Measurements from ENCODE around the gene ITGA7.

ITGA7 gene

GRCh38 chr12:55699471-55700055, 8.1 kb downstream of the ITGA7 start:
- no peak for DNase-seq (ENCODE audit: low read depth)

DNA sequence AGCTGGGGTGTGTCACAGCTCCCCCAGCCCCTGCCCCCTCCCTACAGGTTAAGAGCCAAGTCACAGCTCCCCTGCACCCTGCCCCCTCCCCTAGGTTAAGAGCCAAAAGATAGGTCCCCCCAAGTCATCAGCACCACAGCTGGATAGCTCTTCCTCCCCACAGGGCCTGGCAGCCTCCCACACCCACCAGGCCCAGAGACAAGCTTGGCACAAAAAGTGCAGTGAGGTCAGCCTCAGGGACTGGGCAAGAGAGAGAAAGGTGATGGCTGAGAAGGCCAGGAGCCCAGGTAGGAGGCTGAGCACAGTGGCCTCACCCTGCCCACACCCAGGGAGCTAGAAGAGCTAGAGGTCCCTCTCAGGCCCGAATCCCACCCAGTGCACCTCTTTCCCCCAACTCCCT, 8.7 kb downstream of the ITGA7 start:
- no peak for DNase-seq (ENCODE audit: low read depth)

DNA sequence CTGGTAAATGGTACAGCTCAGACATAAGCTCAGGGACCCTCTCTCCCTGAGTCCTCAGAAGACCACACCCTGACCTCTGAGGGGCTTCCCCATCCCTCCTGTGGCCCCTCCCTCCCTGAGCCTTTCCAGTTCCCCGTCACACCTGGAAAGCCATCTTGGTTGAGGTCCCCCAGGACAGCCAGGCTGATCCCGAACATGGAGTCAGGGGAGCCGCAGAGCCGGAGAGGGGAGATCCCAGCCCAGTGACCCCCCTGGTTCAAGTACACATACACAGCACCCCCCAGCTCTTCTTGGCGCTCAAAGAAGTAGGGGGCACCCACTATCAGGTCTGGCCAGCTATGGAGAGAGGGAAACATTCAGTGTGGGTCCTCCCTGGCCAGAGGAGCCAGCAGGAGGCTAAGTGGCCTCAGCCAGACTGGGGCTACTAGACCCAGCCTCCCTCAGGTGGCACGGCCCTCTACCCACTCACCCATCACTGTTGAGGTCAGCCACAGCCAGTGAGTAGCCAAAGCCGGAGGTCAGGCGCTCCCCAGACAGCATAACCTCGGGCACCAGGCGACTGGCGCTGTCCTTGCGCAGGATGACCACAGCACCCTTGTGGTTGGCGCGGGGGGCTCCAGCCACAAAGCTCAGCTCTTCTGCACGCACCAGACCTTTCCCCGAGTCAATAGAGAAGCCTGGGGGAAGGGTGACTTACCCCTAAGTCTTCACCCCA, 9.3 kb downstream of the ITGA7 start:
- no peak for DNase-seq (ENCODE audit: low read depth)

DNA sequence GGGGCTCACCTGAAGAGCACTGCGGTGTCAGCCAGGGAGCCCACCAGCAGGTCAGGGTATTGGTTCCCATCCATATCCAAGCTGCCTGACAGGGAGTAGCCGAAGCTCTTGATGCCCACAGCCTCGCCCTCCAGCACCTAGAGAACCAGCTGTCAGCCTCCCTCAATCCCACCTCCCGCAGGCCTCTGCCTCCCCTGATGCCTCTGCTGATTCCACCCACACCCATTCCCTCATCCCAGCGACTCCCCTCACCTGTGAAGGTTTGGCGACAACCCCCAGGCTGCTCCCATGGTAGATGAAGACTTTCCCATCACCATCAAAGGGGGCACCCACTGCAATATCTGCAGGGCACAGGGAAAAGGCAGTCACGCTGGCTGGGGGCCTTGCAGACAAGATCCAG, 10.0 kb downstream of the ITGA7 start:
- no peak for DNase-seq (ENCODE audit: low read depth)

DNA sequence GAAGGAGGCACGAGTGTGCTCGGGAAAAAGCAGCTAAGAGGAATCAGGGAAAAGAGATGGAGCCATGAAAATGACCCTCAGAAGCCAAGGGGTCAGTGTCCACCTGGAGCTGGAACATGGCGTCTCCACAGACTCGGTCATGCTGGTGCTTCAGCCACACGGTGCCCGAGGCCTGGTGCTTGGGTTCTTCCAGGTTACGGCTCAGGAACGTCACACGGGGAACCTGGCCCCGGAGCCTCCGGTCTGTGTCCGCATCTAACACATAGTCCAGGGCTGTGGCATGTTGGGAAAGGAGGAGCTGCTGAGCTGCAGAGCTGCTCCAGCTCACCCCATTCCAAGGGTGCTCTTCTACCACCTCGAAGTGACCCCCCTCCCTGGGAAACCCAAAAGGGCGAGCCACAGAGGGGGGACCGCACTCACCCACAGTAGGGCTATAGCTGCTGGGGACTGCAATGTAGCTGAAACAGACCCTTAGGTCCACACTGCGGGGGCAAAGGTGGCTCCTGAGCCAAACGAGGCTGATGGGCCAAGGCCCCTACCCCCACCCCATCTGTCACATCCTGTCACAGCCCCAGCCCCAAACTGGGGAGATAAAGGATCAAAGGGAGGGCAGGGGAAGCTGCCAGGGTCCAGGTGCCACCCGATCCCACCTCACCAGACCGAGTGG, 10.8 kb downstream of the ITGA7 start:
- DNase-seq (ENCODE audit: low read depth): no peak

GRCh38 chr12:55696141-55696540, 11.6 kb downstream of the ITGA7 start:
- no peak for DNase-seq (ENCODE audit: low read depth)

DNA sequence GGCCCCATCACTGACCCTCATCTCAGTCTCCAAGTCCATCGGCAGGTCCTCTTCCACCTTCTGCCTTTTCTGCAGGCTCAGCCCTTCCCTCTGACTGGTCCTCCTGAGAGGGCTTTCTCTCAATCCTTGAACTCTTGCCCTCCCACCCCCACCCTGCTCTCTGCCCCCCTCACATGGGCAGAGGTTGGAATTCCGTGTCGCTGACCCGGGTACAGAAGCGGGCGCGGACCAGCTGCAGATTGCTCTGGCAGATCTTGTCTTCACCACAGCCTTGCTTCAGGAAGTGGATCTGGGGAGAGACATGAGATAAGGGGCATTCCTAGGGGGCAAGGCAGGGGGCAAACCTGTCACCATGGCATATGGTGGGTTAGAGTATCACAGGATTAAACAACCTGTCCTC, 12.4 kb downstream of the ITGA7 start:
- no peak for DNase-seq (ENCODE audit: low read depth)

- DNase-seq (ENCODE audit: low read depth): no peak
Observed at GRCh38 chr12:55694651-55695050, 13.1 kb downstream of the ITGA7 start.

- DNase-seq (ENCODE audit: low read depth): no peak
Observed at GRCh38 chr12:55694188-55694515, 13.6 kb downstream of the ITGA7 start.

DNA sequence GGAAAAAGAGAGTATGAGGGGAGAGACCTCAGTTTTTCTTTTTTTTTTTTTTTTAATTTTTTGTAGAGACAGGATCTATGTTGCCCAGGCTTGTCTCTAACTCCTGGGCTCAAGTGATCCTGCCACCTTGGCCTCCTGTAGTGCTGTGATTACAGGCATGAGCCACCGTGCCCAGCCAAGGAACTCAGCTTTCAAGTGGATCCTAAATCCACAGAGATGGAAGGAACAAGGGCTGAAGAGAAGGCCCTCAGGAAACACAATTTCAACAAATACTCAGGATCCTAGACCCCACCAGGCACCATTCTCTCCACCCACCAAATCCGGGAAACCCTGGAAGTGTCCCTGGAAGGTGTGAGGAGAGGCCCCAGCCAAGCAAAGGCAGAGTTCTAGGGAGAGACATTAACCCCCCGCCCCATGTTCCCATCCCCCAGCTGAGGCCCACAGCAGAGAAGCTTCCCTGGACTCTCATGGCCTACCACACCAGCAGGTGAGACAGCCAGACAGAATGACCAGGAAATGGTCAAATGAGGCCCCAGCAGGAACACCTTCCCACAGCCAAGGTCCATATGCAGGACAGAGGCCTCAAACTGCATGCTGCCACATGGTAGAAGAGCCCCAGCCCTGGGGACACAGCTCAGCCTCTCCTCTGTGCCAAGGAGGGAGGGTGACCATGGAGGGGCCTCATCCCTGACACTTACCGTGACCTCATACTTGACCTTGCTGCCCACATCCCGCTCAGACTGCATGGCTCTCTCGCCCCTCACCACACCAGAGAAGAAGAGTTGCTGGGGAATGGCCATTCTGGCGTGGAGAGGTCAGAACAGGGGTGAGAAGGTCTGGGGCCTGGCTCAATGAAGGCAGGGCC, 14.1 kb downstream of the ITGA7 start:
- DNase-seq (ENCODE audit: low read depth): no peak

GRCh38 chr12:55692631-55693322, 14.9 kb downstream of the ITGA7 start:
- DNase-seq (ENCODE audit: low read depth): no peak

DNA sequence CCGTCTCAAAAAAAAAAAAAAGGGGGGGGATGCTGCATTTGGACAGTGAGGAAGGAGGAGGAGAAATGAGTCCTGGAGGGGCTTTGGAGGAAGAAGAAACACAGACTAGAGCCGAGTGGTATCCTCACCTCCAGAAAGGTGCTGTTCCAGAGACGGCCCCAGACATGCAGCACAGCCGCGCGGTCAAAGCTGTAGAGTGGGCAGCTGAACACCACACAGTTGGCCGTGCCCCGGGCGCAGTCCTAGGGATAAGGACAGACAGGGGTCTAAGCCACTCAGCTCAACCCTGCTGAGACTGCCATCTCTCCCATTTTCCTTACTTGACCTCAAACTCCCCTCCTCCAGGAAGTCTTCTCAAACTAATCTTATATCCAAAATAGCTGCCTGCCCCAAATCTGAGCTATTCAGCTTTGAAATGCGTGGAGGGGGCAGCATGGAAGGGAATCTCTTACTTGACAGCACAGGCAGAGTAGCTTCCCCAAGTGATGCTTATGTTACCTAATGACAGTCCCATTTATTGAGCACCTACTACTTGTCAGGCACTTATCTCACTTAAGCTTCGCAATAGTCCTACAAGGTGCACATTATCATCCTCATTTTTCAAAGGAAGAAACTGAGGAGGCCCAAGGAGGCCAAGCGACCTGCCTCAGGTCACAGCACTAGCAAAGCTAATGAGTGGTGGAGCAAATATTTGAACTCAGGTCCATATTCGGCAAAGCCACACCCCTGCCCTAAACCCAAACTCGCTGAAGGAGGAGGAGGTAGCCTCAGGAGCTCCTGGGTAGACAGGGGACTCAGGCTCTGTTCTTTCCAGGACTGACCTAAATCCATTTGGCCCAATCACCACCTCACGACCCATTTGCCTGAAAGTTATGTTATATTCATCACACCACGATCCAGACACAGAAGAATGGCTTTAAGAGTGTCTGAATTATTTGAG, 18.7 kb downstream of the ITGA7 start:
- DNase-seq (ENCODE audit: low read depth): no peak

DNA sequence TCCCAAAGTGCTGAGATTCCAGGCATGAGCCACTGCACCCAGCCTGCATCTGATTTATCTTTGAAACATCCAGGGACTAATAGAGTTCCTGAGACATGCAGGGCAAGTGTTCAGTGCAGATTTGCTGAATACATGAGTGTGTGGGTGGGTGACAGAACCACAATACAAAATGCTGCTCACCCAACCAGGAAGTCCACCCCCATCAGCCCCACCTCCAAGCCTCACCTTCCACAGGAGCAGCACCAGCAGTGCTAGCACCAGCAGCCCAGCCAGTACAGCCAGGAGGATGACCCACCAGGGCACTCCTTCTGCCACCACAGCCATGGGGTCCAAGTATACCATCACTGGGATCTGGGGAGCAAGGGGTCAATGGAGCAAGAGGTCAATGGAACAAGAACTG, 20.0 kb downstream of the ITGA7 start:
- no peak for DNase-seq (ENCODE audit: low read depth)

DNA sequence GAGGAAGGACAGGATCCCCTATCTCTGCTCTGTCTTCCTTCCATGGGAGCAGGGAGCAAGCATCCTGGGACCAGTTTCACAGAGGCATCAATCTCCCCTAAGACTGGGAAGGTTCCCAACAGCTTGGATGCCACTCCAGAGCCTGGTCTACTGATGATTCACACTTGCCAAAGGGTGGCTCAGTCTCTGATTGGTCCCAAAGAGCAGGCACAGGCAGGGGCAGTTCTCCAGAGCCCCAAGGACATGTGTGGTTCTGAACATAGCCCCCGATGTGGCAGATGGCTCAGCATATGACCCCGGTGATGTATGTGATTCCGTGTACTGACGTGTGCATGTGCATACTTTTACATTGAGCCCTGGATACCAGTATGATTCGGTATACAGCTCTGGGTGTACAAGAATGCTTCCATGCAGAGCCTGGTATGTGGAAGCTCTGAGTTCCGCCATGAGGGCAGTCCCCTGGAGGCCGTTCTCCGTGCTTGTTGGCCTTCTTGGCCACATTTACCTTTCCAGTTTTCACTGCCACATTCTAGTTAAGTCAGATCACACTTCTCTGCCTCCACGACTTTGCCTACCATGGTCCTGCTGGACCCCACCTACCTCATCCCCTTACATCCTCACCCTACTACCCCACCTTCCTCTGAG, 21.2 kb downstream of the ITGA7 start:
- DNase-seq (ENCODE audit: low read depth): no peak

DNA sequence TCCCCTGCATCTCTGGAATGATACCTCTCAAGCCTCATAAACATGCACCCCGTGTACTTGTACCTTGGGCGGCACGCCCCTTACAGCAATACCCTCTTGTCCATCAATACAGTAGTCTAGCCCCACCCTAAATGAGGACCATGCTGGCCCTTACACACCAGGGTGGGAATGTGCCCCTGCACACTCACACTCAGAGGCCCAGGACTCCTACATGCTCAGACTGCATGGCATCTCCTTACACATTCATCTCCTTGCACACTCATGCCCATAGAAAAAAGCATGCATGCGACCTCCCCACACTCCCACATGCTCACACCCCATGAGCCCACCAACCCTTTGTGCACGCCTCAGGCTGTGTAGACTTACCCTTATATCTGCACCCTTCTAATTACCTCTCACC, 22.0 kb downstream of the ITGA7 start:
- no peak for DNase-seq (ENCODE audit: low read depth)

DNA sequence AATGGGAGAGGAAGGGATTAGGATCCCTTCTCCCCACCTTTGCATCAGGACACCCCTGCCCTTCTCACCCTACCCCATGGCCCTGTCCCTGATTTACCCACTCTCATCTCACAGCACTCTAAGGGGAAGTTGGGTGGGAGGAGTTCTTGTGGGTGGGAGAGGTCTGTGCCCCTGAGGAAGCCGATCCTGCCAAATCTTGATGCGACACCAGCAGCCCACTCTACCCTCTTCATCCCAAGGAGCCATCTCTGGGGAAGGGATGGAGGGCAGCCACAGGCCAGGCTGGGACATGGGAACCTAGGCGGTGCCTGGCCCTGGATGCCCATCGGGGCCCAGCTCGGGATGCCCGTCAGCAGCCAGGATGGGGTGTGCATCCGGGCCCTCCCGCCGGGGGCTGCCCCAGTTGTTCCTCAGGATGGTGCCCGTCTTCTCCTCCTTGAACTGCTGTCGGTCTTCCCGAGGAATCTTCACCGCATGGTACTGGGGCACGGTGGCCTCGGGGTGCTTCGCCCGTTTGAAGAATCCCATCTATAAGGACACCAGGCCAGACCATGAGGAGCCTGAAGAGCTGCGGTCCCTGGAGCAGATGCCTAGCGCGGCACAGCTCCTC, 22.8 kb downstream of the ITGA7 start:
- no peak for DNase-seq (ENCODE audit: low read depth)

DNA sequence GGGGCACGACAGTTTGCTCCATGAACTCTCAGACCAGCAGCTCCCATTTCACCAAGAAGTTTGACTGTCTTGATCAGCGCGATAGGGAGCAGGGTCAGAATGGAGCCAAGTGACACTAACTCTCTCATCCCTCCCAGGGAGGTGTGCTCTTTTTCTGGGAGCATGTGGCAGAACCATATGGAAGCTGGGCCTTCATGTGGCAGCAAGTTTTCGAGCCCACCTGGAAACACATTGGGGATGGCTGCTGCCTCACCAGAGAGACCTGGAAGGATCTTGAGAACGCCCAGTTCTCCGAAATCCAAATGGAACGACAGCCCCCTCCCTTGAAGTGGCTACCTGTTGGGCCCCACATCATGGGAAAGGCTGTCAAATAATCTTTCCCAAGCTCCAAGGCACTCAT, 24.0 kb downstream of the ITGA7 start:
- no peak for DNase-seq (ENCODE audit: low read depth)

GRCh38 chr12:55682087-55682796, 25.5 kb downstream of the ITGA7 start:
- no peak for DNase-seq (ENCODE audit: low read depth)
